DOHH2 (cell line): ENCODE data around the gene TFF3.

Experiments used
- H3F3A ChIP-seq: fragments of 200-600 bp; sonication (generic), shearing (Covaris generic); 2 replicates; pipeline ENCODE4 v1.6.0; 2016; ENCODE audit warnings: antibody characterized with exemption, mild to moderate bottlenecking; ENCODE audit not compliant: control insufficient read depth, insufficient read depth
- H3K27ac ChIP-seq: fragments of 200-600 bp; sonication (generic); 2 replicates; pipeline ENCODE4 v1.5.1; 2014; ENCODE audit warnings: low read depth, mild to moderate bottlenecking, low read length, moderate library complexity
- H3K27me3 ChIP-seq: fragments of 200-600 bp; sonication (generic); 2 replicates; pipeline ENCODE4 v1.6.1; 2014; ENCODE audit warnings: mild to moderate bottlenecking, low read length, mixed read lengths; ENCODE audit not compliant: control insufficient read depth
- H3K36me3 ChIP-seq: fragments of 200-600 bp; sonication (generic); 2 replicates; pipeline ENCODE4 v1.6.1; 2014; ENCODE audit warnings: mild to moderate bottlenecking, low read length, moderate library complexity, mixed read lengths; ENCODE audit not compliant: control insufficient read depth
- H3K4me1 ChIP-seq: fragments of 200-600 bp; sonication (generic); 2 replicates; pipeline ENCODE4 v1.6.1; 2014; ENCODE audit warnings: mild to moderate bottlenecking, low read length, mixed read lengths; ENCODE audit not compliant: control insufficient read depth
- H3K4me2 ChIP-seq: fragments of 200-600 bp; sonication (generic); 2 replicates; pipeline ENCODE4 v1.6.0; 2014; ENCODE audit warnings: mild to moderate bottlenecking, low read length, moderate library complexity
- H3K4me3 ChIP-seq: fragments of 200-600 bp; sonication (generic); 2 replicates; pipeline ENCODE4 v1.5.1; 2014; ENCODE audit warnings: mild to moderate bottlenecking, low read length, mixed read lengths
- H3K79me2 ChIP-seq: fragments of 200-600 bp; sonication (generic); 2 replicates; pipeline ENCODE4 v1.6.1; 2014; ENCODE audit warnings: mild to moderate bottlenecking, low read length, mixed read lengths; ENCODE audit not compliant: control insufficient read depth
- H3K9me2 ChIP-seq: fragments of 200-600 bp; sonication (generic); replicated peaks from 2 replicates; pipeline ENCODE4 v1.6.1; 2014; ENCODE audit warnings: mild to moderate bottlenecking, low read length, mixed read lengths; ENCODE audit not compliant: control insufficient read depth
- H3K9me3 ChIP-seq: fragments of 200-600 bp; sonication (generic); 2 replicates; pipeline ENCODE4 v1.6.1; 2014; ENCODE audit warnings: antibody characterized with exemption, low read length, mixed read lengths; ENCODE audit not compliant: control insufficient read depth, insufficient read depth
- H4K20me1 ChIP-seq: fragments of 200-600 bp; sonication (generic); 2 replicates; pipeline ENCODE4 v1.6.0; 2014; ENCODE audit warnings: low read depth, mild to moderate bottlenecking, antibody characterized with exemption, low read length, moderate library complexity; ENCODE audit not compliant: control insufficient read depth, insufficient read depth
- EZH2phosphoT487 ChIP-seq: fragments of 200-600 bp; sonication (generic); IDR thresholded peaks from 2 replicates; pipeline ENCODE4 v1.6.1; 2017; ENCODE audit warnings: borderline replicate concordance, mild to moderate bottlenecking, antibody characterized with exemption, low read length, moderate library complexity, mixed read lengths
- TF ChIP-seq, protein P1 (sequence below): fragments of 200-600 bp; sonication (generic); IDR thresholded peaks from one replicate; pipeline ENCODE4 v1.5.1; 2014; ENCODE audit warnings: antibody characterized with exemption, mild to moderate bottlenecking, low read depth, low read length; ENCODE audit not compliant: poor library complexity, severe bottlenecking

TFF3 gene

DNA sequence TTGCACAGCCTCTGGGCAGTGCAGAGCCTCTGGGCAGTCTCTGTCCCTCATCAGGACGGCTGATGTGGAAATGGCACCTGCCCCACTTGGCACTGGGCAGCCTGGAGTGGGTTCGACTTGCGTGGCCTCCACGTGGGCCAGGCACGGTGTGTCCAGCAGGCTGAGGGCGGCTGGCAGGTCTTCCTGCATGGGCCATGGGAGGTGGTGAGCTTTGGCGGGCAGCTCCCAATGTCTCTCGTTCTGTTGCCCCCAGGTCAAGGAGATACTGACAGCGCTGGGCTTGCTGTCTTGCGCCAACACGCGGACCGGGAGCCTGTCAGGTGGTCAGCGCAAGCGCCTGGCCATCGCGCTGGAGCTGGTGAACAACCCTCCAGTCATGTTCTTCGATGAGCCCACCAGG, 33.2 kb downstream of the TFF3 start:
- no peaks in the 10 kb centered on the region for H3K79me2 ChIP-seq
- TF ChIP-seq, protein P1, sequence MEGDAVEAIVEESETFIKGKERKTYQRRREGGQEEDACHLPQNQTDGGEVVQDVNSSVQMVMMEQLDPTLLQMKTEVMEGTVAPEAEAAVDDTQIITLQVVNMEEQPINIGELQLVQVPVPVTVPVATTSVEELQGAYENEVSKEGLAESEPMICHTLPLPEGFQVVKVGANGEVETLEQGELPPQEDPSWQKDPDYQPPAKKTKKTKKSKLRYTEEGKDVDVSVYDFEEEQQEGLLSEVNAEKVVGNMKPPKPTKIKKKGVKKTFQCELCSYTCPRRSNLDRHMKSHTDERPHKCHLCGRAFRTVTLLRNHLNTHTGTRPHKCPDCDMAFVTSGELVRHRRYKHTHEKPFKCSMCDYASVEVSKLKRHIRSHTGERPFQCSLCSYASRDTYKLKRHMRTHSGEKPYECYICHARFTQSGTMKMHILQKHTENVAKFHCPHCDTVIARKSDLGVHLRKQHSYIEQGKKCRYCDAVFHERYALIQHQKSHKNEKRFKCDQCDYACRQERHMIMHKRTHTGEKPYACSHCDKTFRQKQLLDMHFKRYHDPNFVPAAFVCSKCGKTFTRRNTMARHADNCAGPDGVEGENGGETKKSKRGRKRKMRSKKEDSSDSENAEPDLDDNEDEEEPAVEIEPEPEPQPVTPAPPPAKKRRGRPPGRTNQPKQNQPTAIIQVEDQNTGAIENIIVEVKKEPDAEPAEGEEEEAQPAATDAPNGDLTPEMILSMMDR, result no peak
- TF ChIP-seq EZH2phosphoT487, result no peak
- no peak overlapping the region for H3K4me3 ChIP-seq
- no peaks in the 10 kb centered on the region for H3K36me3 ChIP-seq
- no peaks in the 10 kb centered on the region for H4K20me1 ChIP-seq
- peaks cover 9% of the 10 kb centered on the region for H3K4me1 ChIP-seq
- no peaks in the 10 kb centered on the region for H3F3A ChIP-seq
- H3K27me3 ChIP-seq, result peaks cover 10% of the 10 kb centered on the region; the same call in 1 of the 2 replicates
- no peak overlapping the region for H3K4me2 ChIP-seq
- H3K27ac ChIP-seq, result no peak overlapping the region
- H3K9me2 ChIP-seq, result no peaks in the 10 kb centered on the region
- no peaks in the 10 kb centered on the region for H3K9me3 ChIP-seq

DNA sequence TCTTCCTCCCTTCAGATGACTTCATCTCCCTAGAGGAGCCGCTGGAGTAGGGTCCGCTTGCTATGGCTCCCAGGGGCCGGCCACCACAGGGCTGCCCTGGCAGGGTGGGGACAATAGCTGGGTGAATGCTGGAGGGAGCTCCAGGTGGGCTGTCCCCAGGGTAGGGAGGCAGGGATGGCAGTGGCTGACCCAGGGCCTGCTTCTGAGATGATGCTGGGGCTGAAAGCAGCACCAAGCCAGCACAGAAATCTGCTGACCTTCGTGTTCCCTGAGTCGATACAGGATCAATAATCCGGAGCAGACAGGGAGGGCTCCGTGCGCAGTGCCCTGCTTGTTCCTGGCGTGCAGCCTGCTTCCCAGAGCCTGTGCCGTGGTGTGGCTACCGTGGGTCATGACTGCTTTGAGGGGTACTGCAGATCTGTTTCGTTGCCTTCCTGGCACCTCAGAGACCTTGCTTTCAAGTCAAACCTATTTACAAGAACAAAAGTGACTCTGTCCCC, 34.0 kb downstream of the TFF3 start:
- H3K27me3 ChIP-seq, result 0 out of 2 replicates have a peak, but pooled peaks cover 6% of the 10 kb centered on the region
- H3K9me3 ChIP-seq, result no peaks in the 10 kb centered on the region
- H3K79me2 ChIP-seq, result no peaks in the 10 kb centered on the region
- H3K27ac ChIP-seq, result no peak overlapping the region
- H4K20me1 ChIP-seq, result no peaks in the 10 kb centered on the region
- H3K4me3 ChIP-seq, result no peak overlapping the region
- no peak overlapping the region for H3K4me2 ChIP-seq
- H3K36me3 ChIP-seq, result no peaks in the 10 kb centered on the region
- no peak for TF ChIP-seq EZH2phosphoT487
- TF ChIP-seq, protein P1, result no peak
- peaks cover 6% of the 10 kb centered on the region for H3K4me1 ChIP-seq
- no peaks in the 10 kb centered on the region for H3K9me2 ChIP-seq
- no peaks in the 10 kb centered on the region for H3F3A ChIP-seq

DNA sequence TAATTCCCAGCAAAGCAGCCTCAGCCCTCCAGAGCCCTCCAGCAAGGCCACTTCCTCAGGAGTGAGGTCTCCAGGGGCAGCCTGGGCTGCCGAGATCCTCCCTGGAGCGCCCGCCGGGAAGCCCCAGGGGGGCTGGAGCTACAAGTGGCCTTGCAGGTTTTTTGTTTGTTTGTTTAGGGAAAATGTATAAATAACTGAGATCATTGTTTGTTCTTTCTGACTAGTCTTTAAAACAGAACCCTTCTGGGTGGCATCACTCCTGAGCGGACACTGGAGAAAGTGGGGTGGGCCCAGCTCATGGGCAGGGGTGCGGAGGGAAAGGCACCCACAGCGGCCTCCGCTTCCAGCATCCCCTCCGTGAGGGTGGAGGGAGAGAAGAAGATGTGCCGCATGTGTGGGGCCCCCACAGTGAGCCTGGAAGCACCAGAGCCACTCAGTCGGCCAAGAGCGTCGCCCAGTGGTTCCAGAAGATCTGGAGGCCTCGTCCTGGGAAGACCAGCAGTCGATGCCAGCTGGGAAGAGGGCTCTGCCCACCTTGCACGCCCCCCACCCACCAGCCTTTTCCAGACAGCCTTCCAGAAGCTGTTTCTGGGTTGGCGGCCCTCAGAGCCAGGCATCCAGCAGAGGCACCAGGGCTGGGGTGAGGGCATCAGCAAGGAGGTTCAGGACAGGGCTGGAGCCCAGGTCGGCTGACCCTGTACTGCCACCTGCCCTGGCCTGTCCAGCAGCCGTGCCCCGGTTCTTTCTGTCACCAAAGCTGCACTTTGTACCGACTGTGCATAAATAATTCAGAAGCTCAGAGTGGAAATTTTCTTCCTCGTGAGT, 34.6 kb downstream of the TFF3 start:
- H3K27me3 ChIP-seq, result 0 out of 2 replicates have a peak, but pooled peaks cover 1% of the 10 kb centered on the region
- H4K20me1 ChIP-seq, result no peaks in the 10 kb centered on the region
- TF ChIP-seq, protein P1, result no peak
- no peak for TF ChIP-seq EZH2phosphoT487
- no peaks in the 10 kb centered on the region for H3K9me2 ChIP-seq
- H3K4me2 ChIP-seq, result no peak overlapping the region
- H3K4me3 ChIP-seq, result no peak overlapping the region
- H3K36me3 ChIP-seq, result no peaks in the 10 kb centered on the region
- no peaks in the 10 kb centered on the region for H3F3A ChIP-seq
- H3K79me2 ChIP-seq, result no peaks in the 10 kb centered on the region
- peaks cover under 1% of the 10 kb centered on the region; the same call in 1 of the 2 replicates for H3K4me1 ChIP-seq
- H3K27ac ChIP-seq, result no peak overlapping the region
- no peaks in the 10 kb centered on the region for H3K9me3 ChIP-seq
